Skin of body (tissue), 2 donors: ENCODE measurements around the gene CCS. TPM values are rescaled to one million over a fixed set of nuclear protein-coding genes. Genes with fewer than 3 reads are reported as not detected.

Source experiments
- small RNA-seq: library from RNA; depleted of rRNA; stranded (forward); fragments of <200 nt; gene quantifications from one replicate; pipeline ENCODE3, GENCODE V24; 2014; ENCODE audit warnings: low replicate concordance
- total RNA-seq: library from RNA; depleted of rRNA; stranded (reverse); fragments of >200 nt; gene quantifications from one replicate; pipeline ENCODE4 v1.2.3, GENCODE V29; 2014

Gene CCS
- total RNA-seq, 1 donor from 2014 or later: 21.0 TPM

Small RNA genes within 50 kb of the gene (small RNA-seq; reads per million reads assigned to genes)
- gene RNU4-39P: not detected

Other genes with a start within 250 kb of the CCS start
- 14.6 TPM for gene BRMS1, start 248.1 kb upstream of the CCS start, total RNA-seq
- gene B4GAT1, start 245.6 kb upstream of the CCS start, total RNA-seq: 16.0 TPM
- 0.89 TPM for gene SLC29A2, start 221.4 kb upstream of the CCS start, total RNA-seq
- 2.7 TPM for gene NPAS4, start 172.2 kb upstream of the CCS start, total RNA-seq
- 18.8 TPM for gene MRPL11, start 154.3 kb upstream of the CCS start, total RNA-seq
- gene PELI3, start 126.3 kb upstream of the CCS start, total RNA-seq: 5.0 TPM
- gene DPP3, start 112.8 kb upstream of the CCS start, total RNA-seq: 16.0 TPM
- gene BBS1, start 82.5 kb upstream of the CCS start, total RNA-seq: 25.0 TPM
- gene ZDHHC24, start 47.1 kb upstream of the CCS start, total RNA-seq: 4.3 TPM
- gene ACTN3, start 46.3 kb upstream of the CCS start, total RNA-seq: 13.5 TPM
- 20.0 TPM for gene CTSF, start 24.6 kb upstream of the CCS start, total RNA-seq
- 0.10 TPM for gene CCDC87, start 122 bp upstream of the CCS start, total RNA-seq
- 33.3 TPM for gene RBM14, start 23.4 kb downstream of the CCS start, total RNA-seq
- 82.4 TPM for gene RBM4, start 45.5 kb downstream of the CCS start, total RNA-seq
- 21.5 TPM for gene RBM4B, start 84.7 kb downstream of the CCS start, total RNA-seq
- 73.2 TPM for gene SPTBN2, start 136.0 kb downstream of the CCS start, total RNA-seq